T-cell (primary cell): Measurements from ENCODE around the gene SERPING1. TPM values are rescaled to one million over a fixed set of nuclear protein-coding genes. Genes with fewer than 3 reads are reported as not detected.

Experiments used
- ATAC-seq, 4 experiments: fragments of 200-7000 bp in 3 of 4; fragments of 150-1000 bp in 1 of 4; cut with Tn5 transposase; replicated peaks in 1 of 4; 1 replicate in 3 of 4; 2 replicates in 1 of 4; pipeline ENCODE4 v1.10.0; 2021; ENCODE audit warnings: moderate library complexity in 3 of 4, mild to moderate bottlenecking in 2 of 4, moderate number of reproducible peaks in 1 of 4
- CTCF ChIA-PET, 2 donors: fragments of 300-600 bp; sonication (Branson Sonifier 250); formaldehyde crosslinking; loops; one replicate each; lab custom pipeline; 2022; ENCODE audit warnings: antibody characterized with exemption in 2 of 2; lab: Charles Lee
- POLR2A ChIA-PET, 2 donors: fragments of 300-600 bp; sonication (Branson Sonifier 250); formaldehyde crosslinking; loops; one replicate each; lab custom pipeline; 2022; ENCODE audit warnings: antibody characterized with exemption in 2 of 2; lab: Charles Lee
- DNase-seq, 35 experiments: peaks; one replicate each; pipeline versions ENCODE4 v3.0.0 to v3.0.0-alpha.2; 2013 to 2023
- H3K27ac ChIP-seq: one replicate; pipeline ENCODE4 v1.5.1; 2013; ENCODE audit warnings: low read length
- H3K27me3 ChIP-seq, 2 experiments: replicated peaks in 1 of 2; 1 replicate in 1 of 2; 2 replicates in 1 of 2; pipeline versions ENCODE4 v1.6.1 to v1.7.0; 2013; ENCODE audit warnings: low read length in 1 of 2, mixed read lengths in 1 of 2; ENCODE audit not compliant: control insufficient read depth in 2 of 2, insufficient read depth in 2 of 2; ENCODE audit errors: extremely low read depth in 1 of 2
- H3K36me3 ChIP-seq, 2 donors: 1 replicate in 1 of 2; 2 replicates in 1 of 2; pipeline versions ENCODE4 v1.6.1 to v1.7.0; 2013; ENCODE audit warnings: low read length in 1 of 2; ENCODE audit not compliant: control insufficient read depth in 2 of 2, insufficient read depth in 1 of 2; ENCODE audit errors: extremely low read depth in 1 of 2
- H3K4me1 ChIP-seq, 2 experiments: 1 replicate in 1 of 2; 2 replicates in 1 of 2; pipeline versions ENCODE4 v1.6.1 to v1.7.0; 2013; ENCODE audit warnings: low read length in 2 of 2, mixed read lengths in 1 of 2; ENCODE audit not compliant: insufficient read depth in 2 of 2, control insufficient read depth in 1 of 2; ENCODE audit errors: extremely low read depth in 1 of 2
- H3K4me3 ChIP-seq, 2 donors: 1 replicate in 1 of 2; 2 replicates in 1 of 2; pipeline versions ENCODE4 v1.5.1 to v1.7.0; 2013; ENCODE audit warnings: mild to moderate bottlenecking in 2 of 2, low read length in 1 of 2, moderate library complexity in 1 of 2; ENCODE audit not compliant: control insufficient read depth in 1 of 2; ENCODE audit errors: extremely low read depth in 1 of 2
- H3K9me3 ChIP-seq: 2 replicates; pipeline ENCODE4 v1.7.0; 2013
- H3K27ac Mint-ChIP-seq, 2 donors: one replicate each; pipeline ENCODE4 v1.8.0; 2020 to 2021; ENCODE audit warnings: mild to moderate bottlenecking in 2 of 2, mixed read lengths in 2 of 2
- H3K27me3 Mint-ChIP-seq, 2 donors: one replicate each; pipeline ENCODE4 v1.8.0; 2021 to 2022; ENCODE audit warnings: mixed read lengths in 2 of 2
- H3K36me3 Mint-ChIP-seq: one replicate; pipeline ENCODE4 v1.8.0; 2021; ENCODE audit warnings: mixed read lengths
- H3K4me1 Mint-ChIP-seq, 3 donors: one replicate each; pipeline ENCODE4 v1.8.0; 2020 to 2022; ENCODE audit warnings: mixed read lengths in 3 of 3, mild to moderate bottlenecking in 1 of 3
- H3K4me3 Mint-ChIP-seq, 3 donors: one replicate each; pipeline ENCODE4 v1.8.0; 2020 to 2022; ENCODE audit warnings: mild to moderate bottlenecking in 3 of 3, mixed read lengths in 3 of 3, moderate library complexity in 3 of 3
- H3K9me3 Mint-ChIP-seq, 3 donors: one replicate each; pipeline ENCODE4 v1.8.0; 2020 to 2022; ENCODE audit warnings: mixed read lengths in 3 of 3
- WGBS: methylation state at CpG from one replicate; pipeline ENCODE4 v1.1.5; 2013; ENCODE audit warnings: missing lambda C conversion rate; ENCODE audit not compliant: insufficient coverage; 5-methylcytosine and 5-hydroxymethylcytosine counted together
- total RNA-seq, 35 experiments: library from RNA in 6 of 35; stranded (reverse) in 6 of 35; fragments of 120-200 nt in 1 of 35; gene quantifications; one replicate each; pipeline versions ENCODE4 v1.2.1 to v1.2.4 and lab custom pipeline; 2013 to 2026

The SERPING1 gene
- total RNA-seq, 5 donors from 2014 or later (not counting 1 experiment from before 2014, with no cell fraction given): 1.5 to 2.8 (median 1.9) TPM; not detected in 2

GRCh38 chr11:57640068-57640800, 42.7 kb downstream of the SERPING1 start:
- ChIA-PET POLR2A (no interaction called here), CTCF (interaction anchor here (0.5 to 4.9 kb wide), 23 partner anchors 10 to 295 kb away, joined by 3 to 51 read pairs (median 5); partner anchors contain the start of gene UBE2L6 (in 2 of the 2))
- no peak overlapping the region for H3K27ac Mint-ChIP-seq
- WGBS: 62% methylated on average over 4 of the region's 9 CpGs
- peaks cover 7 to 44% of the 10 kb centered on the region in 2 donors for H3K27me3 Mint-ChIP-seq
- peaks cover 16 to 21% (median 19%) of the 10 kb centered on the region in 3 donors for H3K4me1 Mint-ChIP-seq
- Histone ChIP-seq H3K9me3 (no peaks in the 10 kb centered on the region), H3K4me3 (no peak overlapping the region), H3K27me3 (peaks cover 0 to 44% of the 10 kb centered on the region in 2 experiments), H3K4me1 (peaks cover 9 to 32% of the 10 kb centered on the region in 2 experiments), H3K27ac (no peak overlapping the region), H3K36me3 (no peaks in the 10 kb centered on the region)
- no peaks in the 10 kb centered on the region for H3K36me3 Mint-ChIP-seq
- H3K9me3 Mint-ChIP-seq: no peaks in the 10 kb centered on the region
- no peak for ATAC-seq
- H3K4me3 Mint-ChIP-seq: peak overlapping the region in 2 of 3 donors; percentile 80 to 89
- DNase-seq: no peak

GRCh38 chr11:57641011-57641807, 43.7 kb downstream of the SERPING1 start:
- Mint-ChIP-seq H3K4me3 (no peak overlapping the region), H3K9me3 (no peaks in the 10 kb centered on the region), H3K27me3 (peaks cover 12 to 51% of the 10 kb centered on the region in 2 donors), H3K36me3 (no peaks in the 10 kb centered on the region), H3K27ac (no peak overlapping the region), H3K4me1 (peaks cover 19 to 25% (median 19%) of the 10 kb centered on the region in 3 donors)
- Histone ChIP-seq H3K36me3 (no peaks in the 10 kb centered on the region), H3K4me1 (peaks cover 11 to 35% of the 10 kb centered on the region in 2 experiments), H3K4me3 (no peak overlapping the region), H3K9me3 (no peaks in the 10 kb centered on the region), H3K27me3 (peaks cover 0 to 54% of the 10 kb centered on the region in 2 experiments), H3K27ac (no peak overlapping the region)
- ChIA-PET CTCF (interaction anchor here (0.6 to 4.9 kb wide), 26 partner anchors 11 to 1613 kb away, joined by 3 to 51 read pairs (median 6); partner anchors contain the start of gene UBE2L6 (in 2 of the 2)), POLR2A (interaction anchor here (0.5 to 1.2 kb wide), 3 partner anchors 158 to 296 kb away, joined by 3 to 8 read pairs (median 5); no protein-coding TSS in a partner anchor)
- DNase-seq (peak in 1 of 35 experiments; percentile 68), ATAC-seq (peak; percentile 31 to 43 (median 40))
- 88% methylated on average over 2 of the region's 7 CpGs for WGBS

- DNase-seq (no peak), ATAC-seq (no peak)
- WGBS: 90% methylated on average over 3 of the region's 3 CpGs
- ChIA-PET POLR2A (interaction anchor here (0.6 to 0.8 kb wide), 6 partner anchors 11 to 155 kb away, joined by 3 to 8 read pairs (median 4); no protein-coding TSS in a partner anchor), CTCF (interaction anchor here (0.6 to 2.4 kb wide), 39 partner anchors 9 to 924 kb away, joined by 3 to 25 read pairs (median 5); partner anchors contain the start of genes UBE2L6 (in 2 of the 2), CLP1 (in 1 of the 2), RTN4RL2 (in 1 of the 2) and SLC43A1 (in 1 of the 2))
- peaks cover 32 to 54% of the 10 kb centered on the region in 2 donors for H3K27me3 Mint-ChIP-seq
- H3K9me3 Mint-ChIP-seq: no peaks in the 10 kb centered on the region
- H3K4me1 Mint-ChIP-seq: peaks cover 32 to 42% (median 35%) of the 10 kb centered on the region in 3 donors
- H3K4me3 ChIP-seq: no peak overlapping the region
- H3K9me3 ChIP-seq: no peaks in the 10 kb centered on the region
- H3K27ac Mint-ChIP-seq: no peak overlapping the region
- no peaks in the 10 kb centered on the region for H3K36me3 ChIP-seq
- peaks cover 27 to 41% of the 10 kb centered on the region in 2 experiments for H3K4me1 ChIP-seq
- no peak overlapping the region for H3K4me3 Mint-ChIP-seq
- H3K36me3 Mint-ChIP-seq: no peaks in the 10 kb centered on the region
- peaks cover 7 to 58% of the 10 kb centered on the region in 2 experiments for H3K27me3 ChIP-seq
- H3K27ac ChIP-seq: no peak overlapping the region
Measured at GRCh38 chr11:57643802-57644201, 46.3 kb downstream of the SERPING1 start.

GRCh38 chr11:57644748-57645688, 47.5 kb downstream of the SERPING1 start:
- Mint-ChIP-seq H3K4me1 (peaks cover 35 to 45% (median 38%) of the 10 kb centered on the region in 3 donors), H3K36me3 (no peaks in the 10 kb centered on the region), H3K9me3 (no peaks in the 10 kb centered on the region), H3K27ac (no peak overlapping the region), H3K4me3 (no peak overlapping the region), H3K27me3 (peaks cover 32 to 57% of the 10 kb centered on the region in 2 donors)
- POLR2A ChIA-PET: interaction anchor here in 1 of 2 donors (0.7 to 0.8 kb wide), 2 partner anchors 9 to 14 kb away, joined by 3 to 4 read pairs; no protein-coding TSS in a partner anchor
- CTCF ChIA-PET: interaction anchor here (0.6 to 2.4 kb wide), 42 partner anchors 8 to 1926 kb away, joined by 3 to 25 read pairs (median 5); partner anchors contain the start of genes UBE2L6 (in 2 of the 2), CLP1 (in 1 of the 2), RTN4RL2 (in 1 of the 2) and SLC43A1 (in 1 of the 2)
- Histone ChIP-seq H3K27me3 (peaks cover 9 to 56% of the 10 kb centered on the region in 2 experiments), H3K27ac (no peak overlapping the region), H3K4me3 (no peak overlapping the region), H3K36me3 (no peaks in the 10 kb centered on the region), H3K9me3 (no peaks in the 10 kb centered on the region), H3K4me1 (peaks cover 29 to 40% of the 10 kb centered on the region in 2 experiments)
- ATAC-seq (peak; percentile 67 to 77 (median 67)), DNase-seq (peak; percentile 67 to 90 (median 82))
- 45% methylated on average over 5 of the region's 17 CpGs for WGBS

GRCh38 chr11:57645689-57646085, 48.2 kb downstream of the SERPING1 start:
- H3K27me3 Mint-ChIP-seq: peaks cover 32 to 58% of the 10 kb centered on the region in 2 donors
- H3K4me1 Mint-ChIP-seq: peaks cover 39 to 50% (median 45%) of the 10 kb centered on the region in 3 donors
- no peak overlapping the region for H3K4me3 ChIP-seq
- peaks cover 9 to 55% of the 10 kb centered on the region in 2 experiments for H3K27me3 ChIP-seq
- DNase-seq: no peak
- ChIA-PET POLR2A (no interaction called here), CTCF (interaction anchor here in 1 of 2 donors (0.6 to 2.3 kb wide), 2 partner anchors 77 to 80 kb away, joined by 6 to 25 read pairs; partner anchors contain the start of gene UBE2L6)
- H3K4me1 ChIP-seq: peaks cover 28 to 43% of the 10 kb centered on the region in 2 experiments
- 55% methylated on average over 2 of the region's 5 CpGs for WGBS
- H3K9me3 ChIP-seq: no peaks in the 10 kb centered on the region
- H3K27ac Mint-ChIP-seq: peak overlapping the region in 1 of 2 donors; percentile 46
- ATAC-seq: no peak
- no peak overlapping the region for H3K4me3 Mint-ChIP-seq
- H3K36me3 ChIP-seq: no peaks in the 10 kb centered on the region
- H3K9me3 Mint-ChIP-seq: no peaks in the 10 kb centered on the region
- no peak overlapping the region for H3K27ac ChIP-seq
- no peaks in the 10 kb centered on the region for H3K36me3 Mint-ChIP-seq
